Measurements from ENCODE around the gene FOXP4.
A peak's percentile ranks its signal among the peaks of the same experiment; 100 is the strongest.

The FOXP4 gene

DNA sequence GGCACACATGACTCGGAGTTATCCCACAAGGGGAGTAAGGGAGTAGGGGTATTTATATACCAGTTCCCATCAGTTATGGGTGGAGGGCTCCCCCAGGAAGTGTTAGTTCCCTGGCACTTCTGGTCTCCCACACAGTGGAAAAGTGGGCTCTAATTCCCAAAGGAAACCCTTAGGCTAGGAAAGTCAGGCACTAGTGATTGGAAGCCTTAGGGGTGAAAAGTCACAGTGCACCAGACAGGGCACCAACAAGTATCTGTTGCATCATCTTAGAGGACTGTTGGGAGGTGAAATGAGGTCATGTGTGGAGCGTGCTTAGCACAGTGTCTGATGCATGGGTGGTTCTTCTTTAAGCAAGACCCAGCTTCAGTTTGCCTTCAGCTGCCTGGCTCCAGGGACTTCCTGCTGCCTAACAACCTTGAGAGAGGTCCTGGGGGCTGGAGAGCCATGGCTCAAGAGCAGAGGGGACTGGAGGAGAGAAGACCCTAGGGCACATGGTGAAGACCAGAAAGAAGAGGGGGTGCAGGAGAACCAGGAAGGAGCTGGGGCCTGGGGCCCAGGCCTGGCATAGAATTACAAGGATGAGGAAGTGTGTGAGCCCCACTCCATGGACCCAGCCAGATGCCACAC lies 7.5 kb upstream of the FOXP4 start:
- peaks cover 20% of the 10 kb centered on the region for H3K4me1 ChIP-seq (ENCODE audit: control insufficient read depth, insufficient read depth, low read length)
- H3K9ac ChIP-seq (ENCODE audit: low read length), result no peak overlapping the region
- DNase-seq (ENCODE audit: low read depth), result no peak
- H3K9me3 ChIP-seq (ENCODE audit: control insufficient read depth, low read length), result no peaks in the 10 kb centered on the region
- H3K27me3 ChIP-seq (replicated peaks; ENCODE audit: control insufficient read depth, insufficient read depth, low read length), result peaks cover 20% of the 10 kb centered on the region
- H3K36me3 ChIP-seq (ENCODE audit: control insufficient read depth, insufficient read depth, low read length, severe bottlenecking), result no peaks in the 10 kb centered on the region
- no peak overlapping the region for H3K4me3 ChIP-seq (ENCODE audit: low read length)

DNA sequence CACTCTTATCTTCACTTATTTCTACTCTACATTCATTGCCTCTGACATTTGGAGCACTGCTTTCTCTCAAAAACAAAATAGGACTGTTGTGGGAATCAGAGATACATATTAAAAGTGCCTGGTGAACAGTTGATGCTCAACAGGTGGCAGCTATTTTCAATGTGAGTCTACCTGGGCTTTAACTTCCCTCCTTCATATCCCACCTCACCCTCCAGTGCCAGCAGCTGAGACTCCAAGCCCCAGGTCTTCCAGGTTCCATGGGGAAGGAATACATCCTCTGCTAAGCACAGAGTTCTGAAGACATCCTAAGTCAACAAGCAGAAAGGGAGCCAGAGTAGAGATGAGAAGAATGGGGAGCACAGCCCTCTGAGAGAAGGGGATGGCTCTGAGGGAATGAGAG lies 7.0 kb upstream of the FOXP4 start:
- DNase-seq (ENCODE audit: low read depth), result no peak
- Histone ChIP-seq H3K9ac (ENCODE audit: low read length) (no peak overlapping the region), H3K36me3 (ENCODE audit: control insufficient read depth, insufficient read depth, low read length, severe bottlenecking) (no peaks in the 10 kb centered on the region), H3K27me3 (replicated peaks; ENCODE audit: control insufficient read depth, insufficient read depth, low read length) (peaks cover 24% of the 10 kb centered on the region), H3K9me3 (ENCODE audit: control insufficient read depth, low read length) (no peaks in the 10 kb centered on the region), H3K4me3 (ENCODE audit: low read length) (no peak overlapping the region), H3K4me1 (ENCODE audit: control insufficient read depth, insufficient read depth, low read length) (peaks cover 20% of the 10 kb centered on the region)

DNA sequence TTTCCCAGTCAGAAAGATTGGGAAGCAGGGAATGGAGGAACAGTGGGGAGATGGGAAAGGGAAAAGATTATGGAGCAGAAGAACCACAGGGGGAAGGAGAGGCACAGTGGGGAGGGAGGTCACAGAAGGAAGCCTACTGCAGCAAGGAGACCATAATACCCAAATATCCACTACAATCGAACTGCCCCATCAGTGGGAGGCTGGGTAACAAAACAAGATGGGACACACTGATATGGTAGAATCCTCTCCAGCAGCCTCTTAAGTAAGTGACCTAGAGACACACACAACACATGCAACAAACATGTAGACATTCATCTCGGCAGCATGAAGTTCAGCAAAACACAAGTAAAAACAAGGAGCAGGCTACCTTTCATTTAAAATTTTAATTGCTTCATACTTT lies 4.8 kb upstream of the FOXP4 start:
- Histone ChIP-seq H3K9me3 (ENCODE audit: control insufficient read depth, low read length) (no peaks in the 10 kb centered on the region), H3K36me3 (ENCODE audit: control insufficient read depth, insufficient read depth, low read length, severe bottlenecking) (no peaks in the 10 kb centered on the region), H3K27me3 (replicated peaks; ENCODE audit: control insufficient read depth, insufficient read depth, low read length) (peaks cover 26% of the 10 kb centered on the region), H3K4me3 (ENCODE audit: low read length) (no peak overlapping the region), H3K9ac (ENCODE audit: low read length) (no peak overlapping the region), H3K4me1 (ENCODE audit: control insufficient read depth, insufficient read depth, low read length) (peaks cover 28% of the 10 kb centered on the region)
- DNase-seq (ENCODE audit: low read depth), result no peak

DNA sequence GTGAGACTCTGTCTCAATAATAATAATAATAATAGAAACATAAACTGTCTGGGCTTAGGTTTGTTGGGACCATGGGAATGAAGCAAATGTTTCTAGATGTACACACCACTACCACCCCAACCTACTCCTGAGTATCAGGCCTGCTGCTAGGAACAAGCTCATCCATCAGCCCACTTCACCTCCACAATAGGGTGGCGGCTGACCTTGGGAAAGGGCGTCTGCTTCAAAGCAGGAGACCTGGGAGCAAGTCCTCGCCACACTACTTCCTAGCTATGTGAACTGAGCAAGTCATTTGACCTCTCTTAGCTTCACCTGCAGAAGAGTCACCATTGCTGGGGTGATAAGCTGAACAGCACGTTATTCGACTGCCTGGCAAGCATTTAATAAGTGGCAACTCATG lies 3.1 kb upstream of the FOXP4 start:
- Histone ChIP-seq H3K4me3 (ENCODE audit: low read length) (no peak overlapping the region), H3K9me3 (ENCODE audit: control insufficient read depth, low read length) (no peaks in the 10 kb centered on the region), H3K9ac (ENCODE audit: low read length) (no peak overlapping the region), H3K4me1 (ENCODE audit: control insufficient read depth, insufficient read depth, low read length) (peaks cover 28% of the 10 kb centered on the region), H3K36me3 (ENCODE audit: control insufficient read depth, insufficient read depth, low read length, severe bottlenecking) (no peaks in the 10 kb centered on the region), H3K27me3 (replicated peaks; ENCODE audit: control insufficient read depth, insufficient read depth, low read length) (peaks cover 13% of the 10 kb centered on the region)
- no peak for DNase-seq (ENCODE audit: low read depth)

GRCh38 chr6:41545247-41545702 lies 906 bp upstream of the FOXP4 start:
- DNase-seq (ENCODE audit: low read depth), result no peak
- peaks cover 15% of the 10 kb centered on the region for H3K4me1 ChIP-seq (ENCODE audit: control insufficient read depth, insufficient read depth, low read length)
- peak overlapping the region; percentile 84 for H3K4me3 ChIP-seq (ENCODE audit: low read length)
- H3K36me3 ChIP-seq (ENCODE audit: control insufficient read depth, insufficient read depth, low read length, severe bottlenecking), result no peaks in the 10 kb centered on the region
- peak overlapping the region; percentile 82 for H3K9ac ChIP-seq (ENCODE audit: low read length)
- no peaks in the 10 kb centered on the region for H3K9me3 ChIP-seq (ENCODE audit: control insufficient read depth, low read length)
- H3K27me3 ChIP-seq (replicated peaks; ENCODE audit: control insufficient read depth, insufficient read depth, low read length), result peaks cover 12% of the 10 kb centered on the region

- DNase-seq (ENCODE audit: low read depth), result peak; percentile 80
- peak overlapping the region; percentile 85 for H3K9ac ChIP-seq (ENCODE audit: low read length)
- H3K36me3 ChIP-seq (ENCODE audit: control insufficient read depth, insufficient read depth, low read length, severe bottlenecking), result peaks cover 9% of the 10 kb centered on the region
- H3K4me3 ChIP-seq (ENCODE audit: low read length), result peak overlapping the region; percentile 95
- H3K27me3 ChIP-seq (replicated peaks; ENCODE audit: control insufficient read depth, insufficient read depth, low read length), result peaks cover 12% of the 10 kb centered on the region
- no peaks in the 10 kb centered on the region for H3K9me3 ChIP-seq (ENCODE audit: control insufficient read depth, low read length)
- H3K4me1 ChIP-seq (ENCODE audit: control insufficient read depth, insufficient read depth, low read length), result peaks cover 15% of the 10 kb centered on the region
Measured at GRCh38 chr6:41546475-41546865, 289 bp downstream of the FOXP4 start.

DNA sequence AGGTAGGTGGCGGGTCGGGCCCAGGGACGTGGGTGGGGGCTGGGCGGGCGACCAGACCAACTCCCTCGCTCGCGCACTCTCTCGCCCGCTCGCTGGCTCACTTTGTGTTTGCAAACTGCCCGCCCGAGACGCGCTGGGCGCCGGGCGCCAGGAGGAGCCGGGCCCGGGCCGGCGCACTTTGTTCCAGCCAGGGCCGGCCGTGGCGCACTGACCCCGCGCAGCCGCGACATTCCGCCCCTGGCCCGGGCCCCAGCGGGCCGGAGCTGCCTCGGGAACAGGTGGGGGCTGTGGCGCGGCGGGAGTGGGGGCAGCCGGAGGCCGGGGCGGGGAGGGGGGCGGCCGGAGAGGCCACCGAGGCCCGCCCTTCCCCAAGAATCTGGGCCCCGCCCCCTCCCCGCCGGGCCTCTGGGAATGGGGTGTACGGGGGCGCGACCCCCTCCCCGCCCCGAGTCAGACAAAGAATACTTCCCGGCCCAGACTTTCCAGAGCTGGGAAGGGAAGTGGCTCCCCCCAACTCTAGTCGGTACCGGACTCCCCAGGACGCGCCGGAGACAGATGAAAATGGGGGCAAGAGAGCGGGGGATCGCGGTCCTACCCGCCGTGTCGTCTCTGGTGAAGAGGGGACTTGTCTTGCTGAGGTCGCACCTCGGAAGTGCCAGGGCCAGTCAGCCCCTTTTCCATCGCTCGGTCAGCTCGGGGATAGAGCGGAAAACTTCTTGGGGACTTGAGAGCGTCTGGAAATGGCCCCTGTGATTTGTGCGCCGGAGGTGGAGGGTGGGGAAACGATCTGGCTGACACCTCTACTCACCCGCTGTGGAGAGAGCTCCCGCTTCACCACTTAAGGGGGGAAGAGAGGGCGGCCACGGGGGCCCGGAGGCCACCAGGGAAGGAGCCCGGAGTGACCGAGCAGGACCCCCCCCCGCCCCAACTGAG lies 951 bp downstream of the FOXP4 start:
- peak; percentile 72 for DNase-seq (ENCODE audit: low read depth)
- H3K36me3 ChIP-seq (ENCODE audit: control insufficient read depth, insufficient read depth, low read length, severe bottlenecking), result peaks cover 11% of the 10 kb centered on the region
- H3K9me3 ChIP-seq (ENCODE audit: control insufficient read depth, low read length), result no peaks in the 10 kb centered on the region
- peak overlapping the region; percentile 85 for H3K9ac ChIP-seq (ENCODE audit: low read length)
- peak overlapping the region; percentile 95 for H3K4me3 ChIP-seq (ENCODE audit: low read length)
- H3K27me3 ChIP-seq (replicated peaks; ENCODE audit: control insufficient read depth, insufficient read depth, low read length), result peaks cover 12% of the 10 kb centered on the region
- H3K4me1 ChIP-seq (ENCODE audit: control insufficient read depth, insufficient read depth, low read length), result peaks cover 15% of the 10 kb centered on the region

DNA sequence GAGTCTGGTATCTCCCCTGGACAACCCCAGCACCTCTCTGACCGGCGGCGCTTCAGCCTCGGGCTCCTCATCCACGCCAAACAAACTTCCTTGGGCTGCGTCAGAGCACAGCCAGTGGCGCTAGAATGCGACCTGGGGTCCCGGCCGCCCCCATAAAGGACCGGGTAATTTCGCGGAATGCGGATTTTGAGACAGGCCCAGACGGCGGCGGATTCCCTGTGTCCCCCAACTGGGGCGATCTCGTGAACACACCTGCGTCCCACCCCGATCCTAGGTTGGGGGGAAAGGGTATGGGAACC lies 1.6 kb downstream of the FOXP4 start:
- no peak for DNase-seq (ENCODE audit: low read depth)
- Histone ChIP-seq H3K9me3 (ENCODE audit: control insufficient read depth, low read length) (no peaks in the 10 kb centered on the region), H3K4me3 (ENCODE audit: low read length) (peak overlapping the region; percentile 95), H3K27me3 (replicated peaks; ENCODE audit: control insufficient read depth, insufficient read depth, low read length) (peaks cover 12% of the 10 kb centered on the region), H3K36me3 (ENCODE audit: control insufficient read depth, insufficient read depth, low read length, severe bottlenecking) (peaks cover 11% of the 10 kb centered on the region), H3K4me1 (ENCODE audit: control insufficient read depth, insufficient read depth, low read length) (peaks cover 15% of the 10 kb centered on the region), H3K9ac (ENCODE audit: low read length) (peak overlapping the region; percentile 85)

DNA sequence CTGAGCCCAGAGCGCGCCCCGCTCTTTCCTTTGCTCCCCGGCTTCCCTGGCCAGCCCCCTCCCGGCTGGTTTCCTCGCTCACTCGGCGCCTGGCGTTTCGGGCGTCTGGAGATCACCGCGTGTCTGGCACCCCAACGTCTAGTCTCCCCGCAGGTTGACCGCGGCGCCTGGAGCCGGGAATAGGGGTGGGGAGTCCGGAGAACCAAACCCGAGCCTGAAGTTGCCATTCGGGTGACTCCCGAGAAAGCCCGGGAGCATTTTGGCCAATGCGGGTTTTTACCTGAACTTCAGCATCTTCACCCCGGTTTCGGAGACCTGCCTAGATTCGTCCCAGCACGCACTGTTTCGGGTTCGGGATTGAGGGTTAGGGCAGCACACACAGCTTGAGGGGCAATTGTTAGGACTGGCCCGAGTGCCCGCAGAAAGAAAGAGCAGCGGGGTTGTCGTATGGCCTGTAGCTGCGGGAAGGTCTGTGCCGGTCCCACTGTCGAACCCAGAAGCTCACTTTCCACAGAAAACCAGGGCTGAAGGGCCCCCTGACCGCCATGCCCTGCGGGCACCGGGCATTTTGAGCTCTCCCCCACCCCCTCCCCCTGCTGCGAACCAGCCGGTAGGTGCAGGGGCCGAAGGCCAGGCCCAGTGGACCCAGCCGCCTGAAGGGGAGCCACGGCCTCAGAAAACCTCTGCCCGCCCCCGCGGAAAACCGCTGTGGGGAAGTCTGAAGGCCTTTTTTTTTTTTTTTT lies 2.1 kb downstream of the FOXP4 start:
- no peaks in the 10 kb centered on the region for H3K9me3 ChIP-seq (ENCODE audit: control insufficient read depth, low read length)
- DNase-seq (ENCODE audit: low read depth), result no peak
- peaks cover 12% of the 10 kb centered on the region for H3K27me3 ChIP-seq (replicated peaks; ENCODE audit: control insufficient read depth, insufficient read depth, low read length)
- peaks cover 15% of the 10 kb centered on the region for H3K4me1 ChIP-seq (ENCODE audit: control insufficient read depth, insufficient read depth, low read length)
- H3K4me3 ChIP-seq (ENCODE audit: low read length), result peak overlapping the region; percentile 95
- peak overlapping the region; percentile 85 for H3K9ac ChIP-seq (ENCODE audit: low read length)
- H3K36me3 ChIP-seq (ENCODE audit: control insufficient read depth, insufficient read depth, low read length, severe bottlenecking), result peaks cover 11% of the 10 kb centered on the region

GRCh38 chr6:41548841-41549642 lies 2.9 kb downstream of the FOXP4 start:
- Histone ChIP-seq H3K4me3 (ENCODE audit: low read length) (no peak overlapping the region), H3K9me3 (ENCODE audit: control insufficient read depth, low read length) (no peaks in the 10 kb centered on the region), H3K4me1 (ENCODE audit: control insufficient read depth, insufficient read depth, low read length) (peaks cover 15% of the 10 kb centered on the region), H3K27me3 (replicated peaks; ENCODE audit: control insufficient read depth, insufficient read depth, low read length) (peaks cover 10% of the 10 kb centered on the region), H3K9ac (ENCODE audit: low read length) (no peak overlapping the region), H3K36me3 (ENCODE audit: control insufficient read depth, insufficient read depth, low read length, severe bottlenecking) (peaks cover 11% of the 10 kb centered on the region)
- DNase-seq (ENCODE audit: low read depth), result no peak

All from adipocyte (in vitro differentiated cells).